Trophoblast cell (in vitro differentiated cells and primary cell): ENCODE measurements around the gene L3MBTL4.

Experiments
- DNase-seq, 2 donors: peaks; one replicate each; pipeline ENCODE4 v3.0.0-alpha.2; 2016
- H2AFZ ChIP-seq: 2 replicates; pipeline ENCODE4 v1.6.1; 2013; ENCODE audit warnings: low read length, moderate library complexity, mild to moderate bottlenecking; ENCODE audit not compliant: insufficient read depth, poor library complexity
- H2AK5ac ChIP-seq: 2 replicates; pipeline ENCODE4 v1.6.1; 2013; ENCODE audit warnings: mild to moderate bottlenecking, low read length
- H2BK120ac ChIP-seq: 2 replicates; pipeline ENCODE4 v1.6.1; 2013; ENCODE audit warnings: low read length, mild to moderate bottlenecking, moderate library complexity; ENCODE audit not compliant: insufficient read depth, poor library complexity
- H2BK12ac ChIP-seq: 2 replicates; pipeline ENCODE4 v1.6.1; 2013; ENCODE audit warnings: mild to moderate bottlenecking, low read length, moderate library complexity
- H2BK5ac ChIP-seq: 2 replicates; pipeline ENCODE4 v1.6.1; 2013; ENCODE audit warnings: low read length, low read depth, moderate library complexity, mild to moderate bottlenecking; ENCODE audit not compliant: poor library complexity
- H3K14ac ChIP-seq: 2 replicates; pipeline ENCODE4 v1.6.1; 2013; ENCODE audit warnings: mild to moderate bottlenecking, low read length
- H3K18ac ChIP-seq: 2 replicates; pipeline ENCODE4 v1.6.1; 2013; ENCODE audit warnings: mild to moderate bottlenecking, low read length
- H3K23ac ChIP-seq: 2 replicates; pipeline ENCODE4 v1.6.1; 2013; ENCODE audit warnings: low read length
- H3K27ac ChIP-seq: 2 replicates; pipeline ENCODE4 v1.5.1; 2013; ENCODE audit warnings: low read depth, mild to moderate bottlenecking, inconsistent platforms, low read length, moderate library complexity
- H3K27me3 ChIP-seq: 2 replicates; pipeline ENCODE4 v1.6.1; 2013; ENCODE audit warnings: inconsistent platforms, mild to moderate bottlenecking, low read length, moderate library complexity; ENCODE audit not compliant: insufficient read depth
- H3K36me3 ChIP-seq, 2 experiments: 1 replicate in 1 of 2; 2 replicates in 1 of 2; pipeline ENCODE4 v1.6.1; 2013; ENCODE audit warnings: low read length in 2 of 2, mild to moderate bottlenecking in 2 of 2, moderate library complexity in 1 of 2; ENCODE audit not compliant: insufficient read depth in 2 of 2, control insufficient read depth in 1 of 2
- H3K4ac ChIP-seq: 2 replicates; pipeline ENCODE4 v1.6.1; 2013; ENCODE audit warnings: low read depth, mild to moderate bottlenecking, low read length, moderate library complexity
- H3K4me1 ChIP-seq, 2 experiments: 1 replicate in 1 of 2; 2 replicates in 1 of 2; pipeline ENCODE4 v1.6.1; 2013; ENCODE audit warnings: low read length in 2 of 2, mild to moderate bottlenecking in 2 of 2, moderate library complexity in 1 of 2; ENCODE audit not compliant: insufficient read depth in 2 of 2, control insufficient read depth in 1 of 2
- H3K4me2 ChIP-seq: 2 replicates; pipeline ENCODE4 v1.6.1; 2013; ENCODE audit warnings: inconsistent platforms, mild to moderate bottlenecking, low read length, moderate library complexity
- H3K4me3 ChIP-seq: 2 replicates; pipeline ENCODE4 v1.5.1; 2013; ENCODE audit warnings: mild to moderate bottlenecking, low read depth, low read length, inconsistent platforms
- H3K79me1 ChIP-seq: one replicate; pipeline ENCODE4 v1.6.1; 2013; ENCODE audit warnings: low read length
- H3K79me2 ChIP-seq: 2 replicates; pipeline ENCODE4 v1.6.1; 2013; ENCODE audit warnings: low read length, mild to moderate bottlenecking; ENCODE audit not compliant: control insufficient read depth, insufficient read depth, poor library complexity
- H3K9ac ChIP-seq: 2 replicates; pipeline ENCODE4 v1.6.1; 2013; ENCODE audit warnings: mild to moderate bottlenecking, low read length
- H3K9me3 ChIP-seq: 2 replicates; pipeline ENCODE4 v1.6.1; 2013; ENCODE audit warnings: low read depth, mild to moderate bottlenecking, control low read depth, inconsistent platforms, low read length; ENCODE audit not compliant: insufficient read depth
- H4K12ac ChIP-seq: 2 replicates; pipeline ENCODE4 v1.6.1; 2013; ENCODE audit warnings: low read depth, mild to moderate bottlenecking, low read length, moderate library complexity
- H4K8ac ChIP-seq: 2 replicates; pipeline ENCODE4 v1.6.1; 2013; ENCODE audit warnings: low read depth, mild to moderate bottlenecking, low read length, moderate library complexity
- H4K91ac ChIP-seq: one replicate; pipeline ENCODE4 v1.6.1; 2013; ENCODE audit warnings: low read depth, mild to moderate bottlenecking, low read length, moderate library complexity
- WGBS: extraction: QIAGEN DNeasy Blood & Tissue Kit; methylation state at CpG from one replicate; pipeline ENCODE4 v1.1.7; 2013; ENCODE audit warnings: missing lambda C conversion rate; ENCODE audit not compliant: insufficient read length, insufficient coverage; ENCODE audit errors: extremely low coverage; 5-methylcytosine and 5-hydroxymethylcytosine counted together

L3MBTL4 gene

DNA sequence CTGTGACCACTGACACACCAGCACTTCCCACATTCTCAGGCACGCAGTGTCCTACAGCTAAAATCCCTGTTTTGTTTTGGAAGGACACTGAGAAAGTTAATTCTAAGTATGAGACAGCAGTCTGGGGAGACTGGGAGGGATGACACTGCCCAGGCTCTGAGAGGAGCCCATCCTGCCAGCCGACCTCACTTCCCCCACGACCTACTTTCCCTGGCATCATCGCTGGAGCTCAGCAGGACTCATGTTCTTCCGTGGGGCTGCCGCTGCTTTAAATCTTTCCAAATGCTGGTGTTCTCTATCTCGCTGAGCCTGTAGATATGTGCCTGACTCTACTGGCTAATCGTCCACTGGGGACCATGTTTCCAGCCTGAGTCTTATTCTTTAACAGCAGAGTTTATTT, 450.6 kb downstream of the L3MBTL4 start:
- Histone ChIP-seq H3K79me2 (no peaks in the 10 kb centered on the region), H4K12ac (no peak overlapping the region), H3K14ac (no peak overlapping the region), H3K4ac (no peak overlapping the region), H2AFZ (no peak overlapping the region), H2BK5ac (no peak overlapping the region), H3K23ac (no peak overlapping the region), H2BK12ac (no peak overlapping the region), H3K9me3 (peaks cover 3% of the 10 kb centered on the region), H3K79me1 (no peaks in the 10 kb centered on the region), H3K18ac (no peak overlapping the region), H4K8ac (no peak overlapping the region), H3K4me3 (no peak overlapping the region), H3K36me3 (no peaks in the 10 kb centered on the region), H2BK120ac (no peak overlapping the region), H3K9ac (no peak overlapping the region), H3K27ac (no peak overlapping the region), H4K91ac (no peak overlapping the region), H3K27me3 (no peaks in the 10 kb centered on the region), H3K4me1 (peaks cover 0 to 2% of the 10 kb centered on the region in 2 experiments), H3K4me2 (no peak overlapping the region), H2AK5ac (no peak overlapping the region)
- no peak for DNase-seq
- WGBS: no CpG with 5 or more reads among the region's 8 CpGs

- Histone ChIP-seq H3K23ac (no peak overlapping the region), H2AFZ (no peak overlapping the region), H2BK12ac (no peak overlapping the region), H2BK5ac (no peak overlapping the region), H3K18ac (no peak overlapping the region), H3K4me1 (peaks cover 0 to 2% of the 10 kb centered on the region in 2 experiments), H2BK120ac (no peak overlapping the region), H3K4me3 (no peak overlapping the region), H3K27me3 (no peaks in the 10 kb centered on the region), H3K79me1 (no peaks in the 10 kb centered on the region), H4K12ac (no peak overlapping the region), H4K8ac (no peak overlapping the region), H3K9me3 (peaks cover 7% of the 10 kb centered on the region), H2AK5ac (no peak overlapping the region), H3K27ac (no peak overlapping the region), H3K36me3 (no peaks in the 10 kb centered on the region), H3K14ac (no peak overlapping the region), H3K4ac (no peak overlapping the region), H3K9ac (no peak overlapping the region), H3K4me2 (no peak overlapping the region), H3K79me2 (no peaks in the 10 kb centered on the region), H4K91ac (no peak overlapping the region)
- no CpG with 5 or more reads among the region's 7 CpGs for WGBS
- DNase-seq: no peak
These were observed 451.4 kb downstream of the L3MBTL4 start for GRCh38 chr18:5963267-5963666.

GRCh38 chr18:5962362-5962761, 452.3 kb downstream of the L3MBTL4 start:
- Histone ChIP-seq H3K36me3 (no peaks in the 10 kb centered on the region), H3K4ac (no peak overlapping the region), H3K4me3 (no peak overlapping the region), H4K8ac (no peak overlapping the region), H2AK5ac (no peak overlapping the region), H2BK120ac (no peak overlapping the region), H3K27me3 (no peaks in the 10 kb centered on the region), H3K79me2 (no peaks in the 10 kb centered on the region), H3K9me3 (peaks cover 7% of the 10 kb centered on the region), H2AFZ (no peak overlapping the region), H4K91ac (no peak overlapping the region), H3K18ac (no peak overlapping the region), H3K14ac (no peak overlapping the region), H2BK12ac (no peak overlapping the region), H4K12ac (no peak overlapping the region), H3K27ac (no peak overlapping the region), H2BK5ac (no peak overlapping the region), H3K79me1 (no peaks in the 10 kb centered on the region), H3K23ac (no peak overlapping the region), H3K9ac (no peak overlapping the region), H3K4me2 (no peak overlapping the region), H3K4me1 (peaks cover 0 to 2% of the 10 kb centered on the region in 2 experiments)
- WGBS: no CpG with 5 or more reads among the region's 6 CpGs
- DNase-seq: no peak

DNA sequence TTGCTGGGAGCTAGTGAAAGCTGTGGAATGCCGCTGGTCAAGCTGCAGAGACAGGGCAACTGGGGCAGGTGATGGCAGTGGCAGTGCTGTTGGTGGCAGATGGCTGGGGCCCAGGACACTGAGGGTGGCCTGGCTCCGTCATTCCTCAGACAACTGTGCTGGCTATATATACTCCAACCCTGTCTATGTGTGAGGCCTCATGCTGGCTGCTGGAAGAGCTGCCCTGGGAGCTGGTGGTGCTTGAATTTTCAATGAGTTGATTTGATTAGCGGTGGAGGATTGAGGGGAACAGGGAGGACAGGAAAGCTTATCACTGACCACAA, 452.9 kb downstream of the L3MBTL4 start:
- Histone ChIP-seq H3K79me1 (no peaks in the 10 kb centered on the region), H4K91ac (no peak overlapping the region), H3K23ac (no peak overlapping the region), H3K27ac (no peak overlapping the region), H4K12ac (no peak overlapping the region), H3K18ac (no peak overlapping the region), H3K79me2 (no peaks in the 10 kb centered on the region), H3K14ac (no peak overlapping the region), H3K4ac (no peak overlapping the region), H2BK12ac (no peak overlapping the region), H4K8ac (no peak overlapping the region), H3K36me3 (no peaks in the 10 kb centered on the region), H3K9ac (no peak overlapping the region), H3K27me3 (no peaks in the 10 kb centered on the region), H2BK120ac (no peak overlapping the region), H3K4me3 (no peak overlapping the region), H3K9me3 (peaks cover 7% of the 10 kb centered on the region), H3K4me2 (no peak overlapping the region), H2BK5ac (no peak overlapping the region), H2AFZ (no peak overlapping the region), H3K4me1 (peaks cover 0 to 2% of the 10 kb centered on the region in 2 experiments), H2AK5ac (no peak overlapping the region)
- DNase-seq: peak; percentile 86 to 89
- WGBS: no CpG with 5 or more reads among the region's 3 CpGs
